HepG2 (cell line): ENCODE measurements around the gene MFNG. TPM values are rescaled to one million over a fixed set of nuclear protein-coding genes. Genes with fewer than 3 reads are reported as not detected.

Experiments
- ETV6 ChIP-seq: sonication (generic); formaldehyde crosslinking; conservative IDR thresholded peaks from 2 replicates; pipeline ENCODE4 v1.4.0; 2020; ENCODE audit warnings: missing genetic modification reagents
- KLF13 ChIP-seq: sonication (generic); formaldehyde crosslinking; IDR thresholded peaks from 2 replicates; pipeline ENCODE4 v1.4.0; 2020; ENCODE audit warnings: mild to moderate bottlenecking, missing genetic modification reagents
- MED1 ChIP-seq: sonication (generic); formaldehyde crosslinking; IDR thresholded peaks from 2 replicates; pipeline ENCODE4 v1.4.0; 2020; ENCODE audit warnings: missing genetic modification reagents
- NCOR1 ChIP-seq: fragments of 200-600 bp; sonication (generic); IDR thresholded peaks from 2 replicates; pipeline ENCODE4 v1.7.0; 2017; ENCODE audit warnings: antibody characterized with exemption, low read length, borderline replicate concordance
- NKX3-1 ChIP-seq: sonication (generic); formaldehyde crosslinking; IDR thresholded peaks from 2 replicates; pipeline ENCODE4 v1.5.0; 2020; ENCODE audit warnings: missing genetic modification reagents
- SP5 ChIP-seq: IDR thresholded peaks from 2 replicates; pipeline ENCODE4 v1.6.1; 2016; ENCODE audit warnings: low read depth, borderline replicate concordance
- TCF12 ChIP-seq, 2 experiments: fragments of 450-650 bp in 1 of 2; sonication (generic) in 1 of 2; formaldehyde crosslinking in 1 of 2; IDR thresholded peaks; 2 replicates each; pipeline versions ENCODE4 v1.6.1 to v1.8.0; 2017 to 2022; ENCODE audit warnings: antibody characterized with exemption in 1 of 2, mild to moderate bottlenecking in 1 of 2, missing genetic modification reagents in 1 of 2, moderate library complexity in 1 of 2
- ZBTB8A ChIP-seq: sonication (generic); formaldehyde crosslinking; IDR thresholded peaks from 2 replicates; pipeline ENCODE4 v1.4.0; 2020; ENCODE audit warnings: mild to moderate bottlenecking, low read depth, missing genetic modification reagents, borderline replicate concordance
- ZNF563 ChIP-seq: sonication (generic); formaldehyde crosslinking; IDR thresholded peaks from 2 replicates; pipeline ENCODE4 v1.8.0; 2022; ENCODE audit warnings: mild to moderate bottlenecking, moderate library complexity, missing genetic modification reagents
- ZNF724P ChIP-seq: sonication (generic); formaldehyde crosslinking; IDR thresholded peaks from 2 replicates; pipeline ENCODE4 v1.8.0; 2022; ENCODE audit warnings: missing genetic modification reagents, borderline replicate concordance
- ZNF777 ChIP-seq: sonication (generic); formaldehyde crosslinking; IDR thresholded peaks from 2 replicates; pipeline ENCODE4 v1.4.0; 2020; ENCODE audit warnings: missing genetic modification reagents
- polyA plus RNA-seq, 8 experiments: library from polyadenylated mRNA; depleted of rRNA in 3 of 8; stranded (reverse) in 7 of 8; unstranded in 1 of 8; fragments of >200 nt; fragmentation: Illumina TruSeq in 4 of 8; extraction: Trizol in 4 of 8; gene quantifications; 2 replicates each; pipeline versions ENCODE4 v1.2.1 to v1.2.3, GENCODE V29; 2011 to 2016; ENCODE audit warnings: low read depth in 4 of 8, missing spikeins in 1 of 8, mixed read lengths in 1 of 8; ENCODE audit not compliant: insufficient read depth in 1 of 8
- total RNA-seq, 5 experiments: library from RNA; depleted of rRNA; stranded (reverse); fragments of >200 nt; fragmentation: Illumina TruSeq; extraction: Trizol; gene quantifications; 2 replicates each; pipeline ENCODE4 v1.2.3, GENCODE V29; 2016; ENCODE audit warnings: low read depth in 1 of 5
- TF ChIP-seq, protein P1 (sequence below): sonication (generic); formaldehyde crosslinking; IDR thresholded peaks from one replicate; pipeline ENCODE4 v1.5.1; 2020; ENCODE audit warnings: mild to moderate bottlenecking, missing genetic modification reagents; ENCODE audit errors: not compliant biosample characterization
- TF ChIP-seq, protein P2 (sequence below): IDR thresholded peaks from 2 replicates; pipeline ENCODE4 v1.6.1; 2016; ENCODE audit warnings: missing biosample characterization, missing genetic modification reagents, low read depth
- TF ChIP-seq, protein P3 (sequence below): IDR thresholded peaks from 2 replicates; pipeline ENCODE4 v1.6.1; 2016; ENCODE audit warnings: mild to moderate bottlenecking, missing biosample characterization, missing genetic modification reagents
- TF ChIP-seq, protein P4 (sequence below): sonication (generic); formaldehyde crosslinking; IDR thresholded peaks from 2 replicates; pipeline ENCODE4 v1.8.1; 2023; ENCODE audit warnings: mild to moderate bottlenecking, missing genetic modification reagents
- TF ChIP-seq, protein P5 (sequence below): sonication (generic); formaldehyde crosslinking; IDR thresholded peaks from 2 replicates; pipeline ENCODE4 v1.4.0; 2020; ENCODE audit warnings: missing genetic modification reagents, borderline replicate concordance

Gene MFNG
- total and polyA plus RNA-seq, 2 of the 13 experiments (the other 11 are each of a cell fraction or from before 2014, with no cell fraction given): 1.0 to 11.7 TPM

DNA sequence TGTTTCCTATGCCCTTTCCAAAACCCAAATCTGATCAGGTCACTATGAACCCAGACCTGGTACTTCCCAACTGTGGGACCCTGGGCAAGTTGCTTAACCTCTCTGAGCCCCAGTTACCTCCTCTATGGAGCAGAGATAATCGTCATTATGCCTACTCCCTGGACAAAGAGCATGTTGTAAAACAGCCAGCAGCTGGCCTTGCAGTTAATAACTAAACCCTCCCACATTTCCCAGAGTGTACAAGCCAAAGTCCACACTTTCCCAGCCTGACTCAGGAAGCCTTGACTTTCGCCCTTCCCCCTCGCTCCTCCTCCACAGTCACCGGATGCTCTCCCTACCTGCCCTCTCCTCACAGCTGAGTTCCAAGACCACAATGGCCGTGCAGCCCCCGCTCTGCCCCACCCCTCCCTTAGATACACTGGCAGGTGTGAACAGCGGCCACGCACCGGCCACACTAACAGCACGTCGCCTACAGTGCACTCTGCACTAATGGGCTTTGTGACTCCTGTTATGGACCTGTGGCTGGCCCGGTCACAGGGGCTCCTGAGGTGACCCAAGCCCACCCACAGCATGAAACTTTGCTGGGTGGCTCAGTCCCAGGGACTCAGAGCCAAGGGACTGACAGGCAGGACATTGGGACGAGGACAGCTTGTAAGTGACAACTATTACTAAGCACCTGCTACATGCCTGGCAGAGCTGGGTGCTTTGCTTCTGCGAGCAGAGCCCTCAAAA, 15.6 kb upstream of the MFNG start (continued):
- TF ChIP-seq, protein P1, sequence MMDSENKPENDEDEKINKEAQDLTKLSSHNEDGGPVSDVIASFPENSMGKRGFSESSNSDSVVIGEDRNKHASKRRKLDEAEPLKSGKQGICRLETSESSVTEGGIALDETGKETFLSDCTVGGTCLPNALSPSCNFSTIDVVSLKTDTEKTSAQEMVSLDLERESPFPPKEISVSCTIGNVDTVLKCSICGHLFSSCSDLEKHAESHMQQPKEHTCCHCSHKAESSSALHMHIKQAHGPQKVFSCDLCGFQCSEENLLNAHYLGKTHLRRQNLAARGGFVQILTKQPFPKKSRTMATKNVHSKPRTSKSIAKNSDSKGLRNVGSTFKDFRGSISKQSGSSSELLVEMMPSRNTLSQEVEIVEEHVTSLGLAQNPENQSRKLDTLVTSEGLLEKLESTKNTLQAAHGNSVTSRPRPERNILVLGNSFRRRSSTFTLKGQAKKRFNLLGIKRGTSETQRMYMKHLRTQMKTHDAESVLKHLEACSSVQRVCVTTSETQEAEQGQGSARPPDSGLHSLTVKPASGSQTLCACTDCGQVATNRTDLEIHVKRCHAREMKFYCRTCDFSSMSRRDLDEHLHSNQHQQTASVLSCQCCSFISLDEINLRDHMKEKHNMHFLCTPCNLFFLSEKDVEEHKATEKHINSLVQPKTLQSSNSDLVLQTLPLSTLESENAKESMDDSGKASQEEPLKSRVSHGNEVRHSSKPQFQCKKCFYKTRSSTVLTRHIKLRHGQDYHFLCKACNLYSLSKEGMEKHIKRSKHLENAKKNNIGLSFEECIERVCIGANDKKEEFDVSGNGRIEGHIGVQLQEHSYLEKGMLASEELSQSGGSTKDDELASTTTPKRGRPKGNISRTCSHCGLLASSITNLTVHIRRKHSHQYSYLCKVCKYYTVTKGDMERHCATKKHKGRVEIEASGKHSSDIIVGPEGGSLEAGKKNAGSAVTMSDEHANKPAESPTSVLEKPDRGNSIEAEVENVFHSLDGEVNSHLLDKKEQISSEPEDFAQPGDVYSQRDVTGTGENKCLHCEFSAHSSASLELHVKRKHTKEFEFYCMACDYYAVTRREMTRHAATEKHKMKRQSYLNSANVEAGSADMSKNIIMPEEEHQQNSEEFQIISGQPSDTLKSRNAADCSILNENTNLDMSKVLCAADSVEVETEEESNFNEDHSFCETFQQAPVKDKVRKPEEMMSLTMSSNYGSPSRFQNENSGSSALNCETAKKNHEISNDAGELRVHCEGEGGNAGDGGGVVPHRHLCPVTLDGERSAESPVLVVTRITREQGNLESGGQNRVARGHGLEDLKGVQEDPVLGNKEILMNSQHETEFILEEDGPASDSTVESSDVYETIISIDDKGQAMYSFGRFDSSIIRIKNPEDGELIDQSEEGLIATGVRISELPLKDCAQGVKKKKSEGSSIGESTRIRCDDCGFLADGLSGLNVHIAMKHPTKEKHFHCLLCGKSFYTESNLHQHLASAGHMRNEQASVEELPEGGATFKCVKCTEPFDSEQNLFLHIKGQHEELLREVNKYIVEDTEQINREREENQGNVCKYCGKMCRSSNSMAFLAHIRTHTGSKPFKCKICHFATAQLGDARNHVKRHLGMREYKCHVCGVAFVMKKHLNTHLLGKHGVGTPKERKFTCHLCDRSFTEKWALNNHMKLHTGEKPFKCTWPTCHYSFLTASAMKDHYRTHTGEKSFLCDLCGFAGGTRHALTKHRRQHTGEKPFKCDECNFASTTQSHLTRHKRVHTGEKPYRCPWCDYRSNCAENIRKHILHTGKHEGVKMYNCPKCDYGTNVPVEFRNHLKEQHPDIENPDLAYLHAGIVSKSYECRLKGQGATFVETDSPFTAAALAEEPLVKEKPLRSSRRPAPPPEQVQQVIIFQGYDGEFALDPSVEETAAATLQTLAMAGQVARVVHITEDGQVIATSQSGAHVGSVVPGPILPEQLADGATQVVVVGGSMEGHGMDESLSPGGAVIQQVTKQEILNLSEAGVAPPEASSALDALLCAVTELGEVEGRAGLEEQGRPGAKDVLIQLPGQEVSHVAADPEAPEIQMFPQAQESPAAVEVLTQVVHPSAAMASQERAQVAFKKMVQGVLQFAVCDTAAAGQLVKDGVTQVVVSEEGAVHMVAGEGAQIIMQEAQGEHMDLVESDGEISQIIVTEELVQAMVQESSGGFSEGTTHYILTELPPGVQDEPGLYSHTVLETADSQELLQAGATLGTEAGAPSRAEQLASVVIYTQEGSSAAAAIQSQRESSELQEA (CRISPR knock-in tag): peak; percentile 75
- TF ChIP-seq NCOR1: peak; percentile 88
- TF ChIP-seq, protein P2, sequence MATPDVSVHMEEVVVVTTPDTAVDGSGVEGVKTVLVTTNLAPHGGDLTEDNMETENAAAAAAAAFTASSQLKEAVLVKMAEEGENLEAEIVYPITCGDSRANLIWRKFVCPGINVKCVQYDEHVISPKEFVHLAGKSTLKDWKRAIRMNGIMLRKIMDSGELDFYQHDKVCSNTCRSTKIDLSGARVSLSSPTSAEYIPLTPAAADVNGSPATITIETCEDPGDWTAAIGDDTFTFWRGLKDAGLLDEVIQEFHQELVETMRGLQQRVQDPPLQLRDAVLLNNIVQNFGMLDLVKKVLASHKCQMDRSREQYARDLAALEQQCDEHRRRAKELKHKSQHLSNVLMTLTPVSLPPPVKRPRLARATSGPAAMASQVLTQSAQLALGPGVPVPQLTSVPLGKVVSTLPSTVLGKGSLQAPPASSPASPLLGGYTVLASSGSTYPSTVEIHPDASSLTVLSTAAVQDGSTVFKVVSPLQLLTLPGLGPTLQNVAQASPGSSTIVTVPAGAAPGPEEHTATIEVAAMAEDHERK: peak; percentile 34; the same call in 1 of the 2 replicates
- no peak for TF ChIP-seq ZNF777 (CRISPR knock-in tag)
- TF ChIP-seq MED1 (CRISPR knock-in tag): peak; percentile 99
- TF ChIP-seq ZNF724P: peak; percentile 93
- no peak for TF ChIP-seq KLF13
- TF ChIP-seq, protein P3, sequence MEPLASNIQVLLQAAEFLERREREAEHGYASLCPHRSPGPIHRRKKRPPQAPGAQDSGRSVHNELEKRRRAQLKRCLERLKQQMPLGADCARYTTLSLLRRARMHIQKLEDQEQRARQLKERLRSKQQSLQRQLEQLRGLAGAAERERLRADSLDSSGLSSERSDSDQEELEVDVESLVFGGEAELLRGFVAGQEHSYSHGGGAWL: peak; percentile 74; the same call in 1 of the 2 replicates
- no peak; the same call in 1 of the 2 replicates for TF ChIP-seq ETV6 (CRISPR knock-in tag)
- peak; percentile 87; the same call in 1 of the 2 replicates for TF ChIP-seq ZNF563 (CRISPR knock-in tag)
- TF ChIP-seq SP5: peak; percentile 99
- TF ChIP-seq TCF12 (IDR thresholded peaks at IDR 0.05): no peak
- peak; percentile 99 for TF ChIP-seq TCF12 (CRISPR knock-in tag; IDR thresholded peaks at IDR 0.05)
- TF ChIP-seq ZBTB8A (CRISPR knock-in tag): peak; percentile 80; the same call in 1 of the 2 replicates
- TF ChIP-seq, protein P4, sequence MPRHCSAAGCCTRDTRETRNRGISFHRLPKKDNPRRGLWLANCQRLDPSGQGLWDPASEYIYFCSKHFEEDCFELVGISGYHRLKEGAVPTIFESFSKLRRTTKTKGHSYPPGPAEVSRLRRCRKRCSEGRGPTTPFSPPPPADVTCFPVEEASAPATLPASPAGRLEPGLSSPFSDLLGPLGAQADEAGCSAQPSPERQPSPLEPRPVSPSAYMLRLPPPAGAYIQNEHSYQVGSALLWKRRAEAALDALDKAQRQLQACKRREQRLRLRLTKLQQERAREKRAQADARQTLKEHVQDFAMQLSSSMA (CRISPR knock-in tag): peak; percentile 66
- TF ChIP-seq, protein P5, sequence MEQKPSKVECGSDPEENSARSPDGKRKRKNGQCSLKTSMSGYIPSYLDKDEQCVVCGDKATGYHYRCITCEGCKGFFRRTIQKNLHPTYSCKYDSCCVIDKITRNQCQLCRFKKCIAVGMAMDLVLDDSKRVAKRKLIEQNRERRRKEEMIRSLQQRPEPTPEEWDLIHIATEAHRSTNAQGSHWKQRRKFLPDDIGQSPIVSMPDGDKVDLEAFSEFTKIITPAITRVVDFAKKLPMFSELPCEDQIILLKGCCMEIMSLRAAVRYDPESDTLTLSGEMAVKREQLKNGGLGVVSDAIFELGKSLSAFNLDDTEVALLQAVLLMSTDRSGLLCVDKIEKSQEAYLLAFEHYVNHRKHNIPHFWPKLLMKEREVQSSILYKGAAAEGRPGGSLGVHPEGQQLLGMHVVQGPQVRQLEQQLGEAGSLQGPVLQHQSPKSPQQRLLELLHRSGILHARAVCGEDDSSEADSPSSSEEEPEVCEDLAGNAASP (CRISPR knock-in tag): peak; percentile 97
- 0 out of 2 replicates have a peak, but pooled peaks have one; percentile 83 for TF ChIP-seq NKX3-1 (CRISPR knock-in tag)
